ENCODE measurements around the gene STARD5.
"Not testable (repeated sequence)": the region's sequence is repeated elsewhere in the genome, so short reads cannot be mapped to it uniquely, and the experiment has no call there.

STARD5 gene

GRCh38 chr15:81349271-81349670, 25.3 kb upstream of the STARD5 start:
- Histone ChIP-seq H3K4me2 (ENCODE audit: low read depth, low read length, poor library complexity, severe bottlenecking) (no peak overlapping the region), H3K4me3 (ENCODE audit: low read length, poor library complexity, severe bottlenecking) (no peak overlapping the region), H3K36me3 (ENCODE audit: insufficient read depth, low read length) (no peaks in the 10 kb centered on the region), H3K9ac (ENCODE audit: low read depth, low read length, poor library complexity, severe bottlenecking) (no peak overlapping the region), H3F3A (ENCODE audit: low read depth) (no peaks in the 10 kb centered on the region), H3K4me1 (ENCODE audit: insufficient read depth, low read length, poor library complexity, severe bottlenecking) (no peaks in the 10 kb centered on the region), H3K9me3 (ENCODE audit: insufficient read depth, low read depth, low read length) (no peaks in the 10 kb centered on the region), H3K27me3 (ENCODE audit: insufficient read depth, low read length, poor library complexity, severe bottlenecking) (no peaks in the 10 kb centered on the region), H4K20me1 (ENCODE audit: insufficient read depth, low read length, poor library complexity, severe bottlenecking) (no peaks in the 10 kb centered on the region), H3K79me2 (ENCODE audit: insufficient read depth, low read length) (no peaks in the 10 kb centered on the region), H3K9me2 (replicated peaks; ENCODE audit: low read depth, low read length) (no peaks in the 10 kb centered on the region), H2AFZ (ENCODE audit: low read length) (no peak overlapping the region)
- TF ChIP-seq, protein P1, sequence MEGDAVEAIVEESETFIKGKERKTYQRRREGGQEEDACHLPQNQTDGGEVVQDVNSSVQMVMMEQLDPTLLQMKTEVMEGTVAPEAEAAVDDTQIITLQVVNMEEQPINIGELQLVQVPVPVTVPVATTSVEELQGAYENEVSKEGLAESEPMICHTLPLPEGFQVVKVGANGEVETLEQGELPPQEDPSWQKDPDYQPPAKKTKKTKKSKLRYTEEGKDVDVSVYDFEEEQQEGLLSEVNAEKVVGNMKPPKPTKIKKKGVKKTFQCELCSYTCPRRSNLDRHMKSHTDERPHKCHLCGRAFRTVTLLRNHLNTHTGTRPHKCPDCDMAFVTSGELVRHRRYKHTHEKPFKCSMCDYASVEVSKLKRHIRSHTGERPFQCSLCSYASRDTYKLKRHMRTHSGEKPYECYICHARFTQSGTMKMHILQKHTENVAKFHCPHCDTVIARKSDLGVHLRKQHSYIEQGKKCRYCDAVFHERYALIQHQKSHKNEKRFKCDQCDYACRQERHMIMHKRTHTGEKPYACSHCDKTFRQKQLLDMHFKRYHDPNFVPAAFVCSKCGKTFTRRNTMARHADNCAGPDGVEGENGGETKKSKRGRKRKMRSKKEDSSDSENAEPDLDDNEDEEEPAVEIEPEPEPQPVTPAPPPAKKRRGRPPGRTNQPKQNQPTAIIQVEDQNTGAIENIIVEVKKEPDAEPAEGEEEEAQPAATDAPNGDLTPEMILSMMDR (conservative IDR thresholded peaks at IDR 0.05; ENCODE audit: low read length) = no peak
- TF ChIP-seq EZH2phosphoT487 (IDR thresholded peaks at IDR 0.05; ENCODE audit: borderline replicate concordance) = no peak

GRCh38 chr15:81348691-81349090, 24.8 kb upstream of the STARD5 start:
- H2AFZ ChIP-seq (ENCODE audit: low read length); H4K20me1 ChIP-seq (ENCODE audit: insufficient read depth, low read length, poor library complexity, severe bottlenecking); H3K4me1 ChIP-seq (ENCODE audit: insufficient read depth, low read length, poor library complexity, severe bottlenecking); H3K9me2 ChIP-seq (replicated peaks; ENCODE audit: low read depth, low read length); H3K79me2 ChIP-seq (ENCODE audit: insufficient read depth, low read length); H3K4me2 ChIP-seq (ENCODE audit: low read depth, low read length, poor library complexity, severe bottlenecking); H3K27me3 ChIP-seq (ENCODE audit: insufficient read depth, low read length, poor library complexity, severe bottlenecking); H3K36me3 ChIP-seq (ENCODE audit: insufficient read depth, low read length); H3K9me3 ChIP-seq (ENCODE audit: insufficient read depth, low read depth, low read length); H3K4me3 ChIP-seq (ENCODE audit: low read length, poor library complexity, severe bottlenecking); H3F3A ChIP-seq (ENCODE audit: low read depth); H3K9ac ChIP-seq (ENCODE audit: low read depth, low read length, poor library complexity, severe bottlenecking): not testable (repeated sequence)

DNA sequence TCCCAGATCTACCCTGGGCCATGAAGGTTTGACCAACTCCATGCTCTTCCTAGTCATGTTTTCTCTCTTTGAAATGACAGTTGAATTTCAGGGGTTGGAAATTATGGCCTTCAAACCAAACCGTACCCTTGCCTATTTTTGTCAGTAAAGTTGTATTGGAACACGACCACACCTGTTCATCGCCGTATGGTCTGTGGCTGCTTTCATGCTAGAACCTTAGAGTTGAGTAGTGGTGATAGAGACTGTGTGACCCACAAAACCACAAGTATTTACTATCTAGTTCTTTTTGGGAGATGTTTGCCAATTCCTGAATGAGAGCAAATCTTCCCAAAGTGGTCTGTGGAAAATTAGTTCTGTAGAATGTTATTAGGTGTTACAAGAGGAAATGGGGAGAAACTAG, 24.0 kb upstream of the STARD5 start:
- Histone ChIP-seq H3K79me2 (ENCODE audit: insufficient read depth, low read length) (no peaks in the 10 kb centered on the region), H4K20me1 (ENCODE audit: insufficient read depth, low read length, poor library complexity, severe bottlenecking) (no peaks in the 10 kb centered on the region), H3K9me3 (ENCODE audit: insufficient read depth, low read depth, low read length) (no peaks in the 10 kb centered on the region), H3K4me2 (ENCODE audit: low read depth, low read length, poor library complexity, severe bottlenecking) (no peak overlapping the region), H3K9ac (ENCODE audit: low read depth, low read length, poor library complexity, severe bottlenecking) (no peak overlapping the region), H3K4me3 (ENCODE audit: low read length, poor library complexity, severe bottlenecking) (no peak overlapping the region), H2AFZ (ENCODE audit: low read length) (no peak overlapping the region), H3K27me3 (ENCODE audit: insufficient read depth, low read length, poor library complexity, severe bottlenecking) (no peaks in the 10 kb centered on the region), H3K9me2 (replicated peaks; ENCODE audit: low read depth, low read length) (no peaks in the 10 kb centered on the region), H3K36me3 (ENCODE audit: insufficient read depth, low read length) (no peaks in the 10 kb centered on the region), H3F3A (ENCODE audit: low read depth) (no peaks in the 10 kb centered on the region), H3K4me1 (ENCODE audit: insufficient read depth, low read length, poor library complexity, severe bottlenecking) (no peaks in the 10 kb centered on the region)
- TF ChIP-seq EZH2phosphoT487 (IDR thresholded peaks at IDR 0.05; ENCODE audit: borderline replicate concordance) = no peak
- TF ChIP-seq, protein P1 (conservative IDR thresholded peaks at IDR 0.05; ENCODE audit: low read length) = no peak

GRCh38 chr15:81346611-81347010, 22.7 kb upstream of the STARD5 start:
- Histone ChIP-seq H3K9me2 (replicated peaks; ENCODE audit: low read depth, low read length) (no peaks in the 10 kb centered on the region), H2AFZ (ENCODE audit: low read length) (no peak overlapping the region), H3K9me3 (ENCODE audit: insufficient read depth, low read depth, low read length) (no peaks in the 10 kb centered on the region), H3F3A (ENCODE audit: low read depth) (no peaks in the 10 kb centered on the region), H3K4me2 (ENCODE audit: low read depth, low read length, poor library complexity, severe bottlenecking) (no peak overlapping the region), H3K36me3 (ENCODE audit: insufficient read depth, low read length) (no peaks in the 10 kb centered on the region), H3K79me2 (ENCODE audit: insufficient read depth, low read length) (no peaks in the 10 kb centered on the region), H3K4me3 (ENCODE audit: low read length, poor library complexity, severe bottlenecking) (no peak overlapping the region), H4K20me1 (ENCODE audit: insufficient read depth, low read length, poor library complexity, severe bottlenecking) (no peaks in the 10 kb centered on the region), H3K4me1 (ENCODE audit: insufficient read depth, low read length, poor library complexity, severe bottlenecking) (no peaks in the 10 kb centered on the region), H3K9ac (ENCODE audit: low read depth, low read length, poor library complexity, severe bottlenecking) (no peak overlapping the region), H3K27me3 (ENCODE audit: insufficient read depth, low read length, poor library complexity, severe bottlenecking) (no peaks in the 10 kb centered on the region)
- TF ChIP-seq, protein P1 (conservative IDR thresholded peaks at IDR 0.05; ENCODE audit: low read length) = no peak
- no peak for TF ChIP-seq EZH2phosphoT487 (IDR thresholded peaks at IDR 0.05; ENCODE audit: borderline replicate concordance)
